ENCODE results near the gene GBGT1.

GBGT1 gene

GRCh38 chr9:133121915-133122550 is 41.7 kb downstream of the GBGT1 start:
- Mint-ChIP-seq H3K9me3 (no peaks in the 10 kb centered on the region), H3K4me1 (peaks cover 81% of the 10 kb centered on the region), H3K27ac (peak overlapping the region; percentile 88 to 95), H3K27me3 (no peaks in the 10 kb centered on the region), H3K4me3 (peak overlapping the region; percentile 66 to 70)
- DNase-seq: peak in 1 of 2 donors; percentile 40
- ATAC-seq: peak; percentile 27

GRCh38 chr9:133121198-133121914 is 42.4 kb downstream of the GBGT1 start, which contains the start of gene RALGDS:
RALGDS (minus strand) TSS chr9:133121240; CDS start chr9:133121154, 86 bp downstream.
- H3K27ac Mint-ChIP-seq: peak within 1 kb of the TSS; percentile 88 to 95
- H3K27me3 Mint-ChIP-seq: no peaks in the 10 kb centered on the region
- peak within 1 kb of the TSS; percentile 77 to 80 for H3K4me3 Mint-ChIP-seq
- ATAC-seq (peak; percentile 84), DNase-seq (peak; percentile 84 to 85)
- H3K9me3 Mint-ChIP-seq: no peaks in the 10 kb centered on the region
- H3K4me1 Mint-ChIP-seq: peaks cover 81% of the 10 kb centered on the region

- Mint-ChIP-seq H3K27ac (peak overlapping the region in 1 of 2 donors; percentile 83), H3K4me1 (peaks cover 81% of the 10 kb centered on the region), H3K4me3 (peak overlapping the region; percentile 77 to 80), H3K27me3 (no peaks in the 10 kb centered on the region), H3K9me3 (no peaks in the 10 kb centered on the region)
- ATAC-seq: no peak
- no peak for DNase-seq
Observed at GRCh38 chr9:133120501-133121197, 43.1 kb downstream of the GBGT1 start.

- no peaks in the 10 kb centered on the region for H3K27me3 Mint-ChIP-seq
Observed at GRCh38 chr9:133119846-133120500, 43.7 kb downstream of the GBGT1 start.

GRCh38 chr9:133119103-133119845 is 44.4 kb downstream of the GBGT1 start:
- DNase-seq: no peak
- H3K4me3 Mint-ChIP-seq: peak overlapping the region; percentile 44 to 65

More at GRCh38 chr9:133119846-133120500, 43.7 kb downstream of the GBGT1 start:
- peak overlapping the region; percentile 77 to 80 for H3K4me3 Mint-ChIP-seq
- DNase-seq: no peak
- H3K9me3 Mint-ChIP-seq: no peaks in the 10 kb centered on the region
- no peak for ATAC-seq
- peaks cover 84% of the 10 kb centered on the region for H3K4me1 Mint-ChIP-seq
- peak overlapping the region in 1 of 2 donors; percentile 74 for H3K27ac Mint-ChIP-seq

GRCh38 chr9:133118568-133118967 is 45.1 kb downstream of the GBGT1 start:
- peaks cover 84% of the 10 kb centered on the region for H3K4me1 Mint-ChIP-seq
- DNase-seq: no peak
- no peaks in the 10 kb centered on the region for H3K9me3 Mint-ChIP-seq
- H3K27me3 Mint-ChIP-seq: no peaks in the 10 kb centered on the region
- ATAC-seq: no peak
- H3K27ac Mint-ChIP-seq: no peak overlapping the region
- peak overlapping the region; percentile 44 to 65 for H3K4me3 Mint-ChIP-seq

More at GRCh38 chr9:133119103-133119845, 44.4 kb downstream of the GBGT1 start:
- Mint-ChIP-seq H3K27me3 (no peaks in the 10 kb centered on the region), H3K27ac (no peak overlapping the region), H3K4me1 (peaks cover 84% of the 10 kb centered on the region), H3K9me3 (no peaks in the 10 kb centered on the region)
- ATAC-seq: no peak

- Mint-ChIP-seq H3K27ac (no peak overlapping the region), H3K27me3 (no peaks in the 10 kb centered on the region), H3K9me3 (no peaks in the 10 kb centered on the region), H3K4me1 (peaks cover 84% of the 10 kb centered on the region), H3K4me3 (no peak overlapping the region)
- ATAC-seq (no peak), DNase-seq (no peak)
Observed at GRCh38 chr9:133118179-133118520, 45.6 kb downstream of the GBGT1 start.

GRCh38 chr9:133117271-133118178 is 46.2 kb downstream of the GBGT1 start:
- Mint-ChIP-seq H3K4me1 (peaks cover 87% of the 10 kb centered on the region), H3K27me3 (no peaks in the 10 kb centered on the region), H3K9me3 (no peaks in the 10 kb centered on the region), H3K4me3 (peak overlapping the region in 1 of 2 donors; percentile 21), H3K27ac (no peak overlapping the region)
- ATAC-seq (no peak), DNase-seq (no peak)

GRCh38 chr9:133116346-133117231 is 47.1 kb downstream of the GBGT1 start:
- Mint-ChIP-seq H3K4me3 (peak overlapping the region in 1 of 2 donors; percentile 57), H3K4me1 (peaks cover 83% of the 10 kb centered on the region), H3K27me3 (no peaks in the 10 kb centered on the region), H3K27ac (peak overlapping the region in 1 of 2 donors; percentile 80), H3K9me3 (no peaks in the 10 kb centered on the region)
- DNase-seq (no peak), ATAC-seq (no peak)

- Mint-ChIP-seq H3K4me1 (peaks cover 79% of the 10 kb centered on the region), H3K9me3 (no peaks in the 10 kb centered on the region), H3K4me3 (peak overlapping the region; percentile 61 to 63), H3K27me3 (no peaks in the 10 kb centered on the region), H3K27ac (peak overlapping the region; percentile 77 to 91)
- peak; percentile 92 for ATAC-seq
- DNase-seq: peak; percentile 56 to 73
Observed at GRCh38 chr9:133115604-133116345, 47.9 kb downstream of the GBGT1 start.

GRCh38 chr9:133114886-133115603 is 48.7 kb downstream of the GBGT1 start:
- Mint-ChIP-seq H3K27me3 (no peaks in the 10 kb centered on the region), H3K27ac (peak overlapping the region; percentile 69 to 76), H3K4me1 (peaks cover 78% of the 10 kb centered on the region), H3K4me3 (peak overlapping the region; percentile 61 to 63), H3K9me3 (no peaks in the 10 kb centered on the region)
- DNase-seq (no peak), ATAC-seq (peak; percentile 13)

Measured in stimulated activated naive CD8-positive, alpha-beta T cell treated with anti-CD3 and anti-CD28 coated beads, Interleukin-15, amount 100 ng/mL, for 72 hours (primary cell).